PFSK-1 (cell line): ENCODE data around the gene TMTC4.

Experiments
- POLR2AphosphoS5 ChIP-seq: IDR thresholded peaks from 2 replicates; pipeline ENCODE4 v1.6.1; 2012; ENCODE audit warnings: low read depth, mild to moderate bottlenecking, control low read depth, low read length, moderate library complexity
- SIN3A ChIP-seq: IDR thresholded peaks from 2 replicates; pipeline ENCODE4 v1.6.1; 2012; ENCODE audit warnings: mild to moderate bottlenecking, low read length, moderate library complexity, borderline replicate concordance; ENCODE audit not compliant: insufficient read depth
- TAF1 ChIP-seq: IDR thresholded peaks from 2 replicates; pipeline ENCODE4 v1.6.1; 2012; ENCODE audit warnings: low read length, control low read depth, borderline replicate concordance; ENCODE audit not compliant: insufficient read depth

- TF ChIP-seq POLR2AphosphoS5 = no peak
- no peak for TF ChIP-seq TAF1
- no peak for TF ChIP-seq SIN3A
Measured at GRCh38 chr13:100714478-100714877, 39.9 kb upstream of the TMTC4 start.
